GM08714 (cell line): ENCODE data around the gene ITGB2.
A peak's percentile ranks its signal among the peaks of the same experiment; 100 is the strongest.

Experiments
- H3K4me3 ChIP-seq: fragments of 200-500 bp; sonication (Bioruptor generic); 2 replicates; pipeline ENCODE4 v1.5.1; 2014; ENCODE audit warnings: mild to moderate bottlenecking, low read length, inconsistent platforms
- ZNF274 ChIP-seq: IDR thresholded peaks from 2 replicates; pipeline ENCODE4 v1.6.1; 2012; ENCODE audit warnings: mild to moderate bottlenecking, low read depth, low read length

The ITGB2 gene

DNA sequence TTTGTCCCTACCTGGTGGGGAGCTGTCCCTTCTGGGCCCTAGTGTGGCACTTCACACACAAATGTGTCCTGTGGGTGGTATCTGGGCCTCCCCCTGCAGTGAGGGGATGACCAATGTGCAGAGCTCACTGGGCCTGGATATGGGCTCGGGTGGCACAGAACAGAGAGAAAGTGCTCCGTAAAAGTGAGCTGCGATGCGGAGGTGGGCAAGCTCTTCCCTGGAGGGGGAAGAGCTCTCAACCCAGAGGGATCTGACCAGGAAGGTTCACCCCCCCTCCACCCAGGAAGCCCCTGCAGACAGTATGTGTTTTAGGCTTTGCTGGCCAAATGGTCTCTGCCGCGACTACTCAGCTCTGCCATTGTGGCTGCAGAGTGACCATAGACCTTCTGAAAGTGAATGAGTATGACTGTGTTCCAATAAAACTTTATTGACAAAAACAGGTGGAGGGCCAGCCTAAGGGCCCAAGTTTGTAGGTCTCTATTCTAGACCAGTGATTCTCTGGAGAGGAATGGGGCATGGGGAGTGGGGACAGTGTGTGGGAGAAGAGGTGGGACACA is 8.6 kb upstream of the ITGB2 start:
- TF ChIP-seq ZNF274 = no peak
- no peak overlapping the region; the same call in 1 of the 2 replicates for H3K4me3 ChIP-seq

DNA sequence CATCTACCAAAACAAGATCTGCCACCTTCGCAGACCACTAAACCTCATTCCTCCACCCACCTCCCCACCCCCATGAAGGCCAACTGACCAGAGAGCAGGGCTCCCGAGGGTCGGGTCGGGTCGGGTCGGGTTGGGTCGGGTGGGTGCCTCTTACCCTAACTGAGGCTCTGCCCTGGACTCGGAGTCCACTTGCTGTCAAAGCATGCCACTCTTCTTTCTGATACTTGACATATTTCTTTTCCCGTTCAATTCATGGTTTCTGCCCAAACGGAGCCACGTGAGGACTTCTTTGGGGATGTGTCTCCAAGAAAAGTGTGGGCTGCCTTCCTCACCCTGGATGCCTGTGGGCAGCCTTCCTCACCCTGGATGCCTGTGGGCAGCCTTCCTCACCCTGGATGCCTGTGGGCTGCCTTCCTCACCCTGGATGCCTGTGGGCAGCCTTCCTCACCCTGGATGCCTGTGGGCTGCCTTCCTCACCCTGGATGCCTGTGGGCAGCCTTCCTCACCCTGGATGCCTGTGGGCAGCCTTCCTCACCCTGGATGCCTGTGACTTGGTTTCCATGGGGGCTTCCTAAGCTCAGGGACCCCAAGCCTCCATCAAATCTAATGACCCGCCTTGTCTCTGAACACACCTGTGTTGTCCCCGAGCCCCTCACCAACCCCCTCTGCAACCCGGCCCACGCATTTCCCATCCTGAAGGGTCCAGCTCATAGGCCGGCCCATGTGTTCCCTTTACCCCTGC is 8.0 kb upstream of the ITGB2 start:
- H3K4me3 ChIP-seq = peak overlapping the region; percentile 74

DNA sequence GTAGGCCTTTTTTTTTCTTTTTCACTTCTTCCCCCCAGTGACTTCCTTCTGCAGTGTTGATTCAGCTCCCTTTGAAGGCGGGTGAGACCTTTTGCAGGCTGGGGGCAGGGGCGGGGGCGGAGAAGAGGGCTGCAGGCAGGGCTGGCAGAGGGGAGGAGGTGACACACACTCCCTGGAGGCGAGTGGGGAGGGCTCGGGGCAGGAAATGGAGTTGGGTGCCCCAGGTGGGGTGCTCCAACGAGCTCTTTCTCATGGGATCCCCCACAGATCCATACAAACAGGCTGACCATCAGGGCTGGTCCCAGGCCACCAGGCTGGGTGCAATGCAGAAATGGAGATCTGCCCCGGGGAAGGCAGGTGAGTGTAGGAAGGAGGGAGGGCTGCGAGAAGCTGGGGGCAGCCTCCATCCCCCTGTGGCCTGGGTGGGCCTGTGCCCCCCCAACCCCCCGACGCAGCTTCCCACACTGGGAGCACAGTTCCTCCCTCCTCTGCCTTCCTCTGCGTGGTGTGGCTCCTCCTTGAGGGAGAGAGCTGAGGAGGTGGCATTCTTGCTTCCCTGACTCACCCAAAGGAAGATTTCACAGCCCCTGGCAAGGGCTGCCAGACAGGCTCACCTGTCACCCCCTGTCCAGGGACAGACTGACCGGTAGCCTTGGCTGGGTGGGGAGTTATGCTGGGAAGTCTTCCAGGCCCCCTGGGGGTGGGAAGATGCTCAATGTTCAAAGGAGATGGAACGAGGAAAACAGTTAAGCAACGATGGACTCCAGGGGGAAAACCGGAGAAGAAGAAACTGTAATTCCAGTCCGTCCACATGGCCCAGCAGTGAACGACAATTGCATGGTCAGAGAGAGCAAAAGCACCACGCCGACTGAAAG is 7.1 kb upstream of the ITGB2 start:
- peak overlapping the region; percentile 74 for H3K4me3 ChIP-seq

DNA sequence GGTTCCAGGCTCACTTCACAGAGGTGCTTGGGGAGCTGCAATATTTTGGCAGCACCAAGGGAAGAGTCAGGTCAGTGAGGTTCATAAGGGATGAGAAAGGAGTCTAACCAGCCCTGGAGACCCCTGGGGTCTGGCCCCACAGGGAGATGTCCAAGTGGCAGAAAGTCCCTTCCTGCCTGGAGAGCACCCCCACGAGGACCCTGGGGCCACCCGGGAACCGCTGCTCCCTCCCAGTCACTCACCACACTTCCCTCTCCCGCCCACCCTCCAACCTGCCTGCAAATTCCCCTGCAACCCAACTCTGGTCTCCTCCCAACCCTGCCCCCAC is 6.5 kb upstream of the ITGB2 start:
- TF ChIP-seq ZNF274 = no peak
- H3K4me3 ChIP-seq = no peak overlapping the region; the same call in 1 of the 2 replicates

More for the DNA sequence above, 7.1 kb upstream of the ITGB2 start:
- TF ChIP-seq ZNF274 = no peak

DNA sequence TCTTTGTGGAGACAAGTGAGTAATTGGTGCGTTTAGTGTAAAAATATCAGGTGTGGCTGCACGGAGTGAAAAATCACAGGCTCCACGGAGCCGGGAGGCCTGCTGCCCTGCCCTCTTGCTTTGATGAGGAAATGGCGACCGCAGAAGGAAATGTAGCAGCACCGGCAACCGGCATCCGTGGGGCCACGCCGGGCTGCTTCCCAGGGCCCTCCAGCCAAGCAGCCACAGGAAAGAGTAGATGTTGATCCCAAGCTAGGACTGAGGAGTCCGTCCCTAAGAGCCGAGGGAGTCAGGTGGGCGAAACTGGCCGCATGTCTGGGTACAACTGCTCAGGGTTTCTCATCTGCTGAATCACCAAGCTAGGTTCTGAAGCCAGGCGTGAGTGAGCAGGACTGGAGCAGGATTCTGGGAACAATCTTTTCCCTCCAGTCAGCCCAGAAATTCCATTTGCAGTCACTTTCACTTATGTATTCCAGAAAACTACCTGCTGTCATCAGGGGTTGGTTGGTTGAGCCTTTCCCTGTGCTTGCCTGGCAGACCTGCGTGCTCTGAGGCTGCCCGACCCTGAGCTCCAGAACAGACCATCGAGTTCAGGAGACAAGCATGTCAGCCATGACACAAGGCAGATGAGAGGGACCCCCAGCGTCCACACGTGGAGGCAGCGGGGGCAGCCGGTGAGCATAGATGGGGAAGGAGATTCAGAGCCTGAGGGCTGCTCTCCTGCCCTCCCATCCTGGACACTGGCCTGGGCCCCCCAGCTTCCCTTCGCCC is 5.8 kb upstream of the ITGB2 start:
- no peak overlapping the region for H3K4me3 ChIP-seq
- no peak for TF ChIP-seq ZNF274

DNA sequence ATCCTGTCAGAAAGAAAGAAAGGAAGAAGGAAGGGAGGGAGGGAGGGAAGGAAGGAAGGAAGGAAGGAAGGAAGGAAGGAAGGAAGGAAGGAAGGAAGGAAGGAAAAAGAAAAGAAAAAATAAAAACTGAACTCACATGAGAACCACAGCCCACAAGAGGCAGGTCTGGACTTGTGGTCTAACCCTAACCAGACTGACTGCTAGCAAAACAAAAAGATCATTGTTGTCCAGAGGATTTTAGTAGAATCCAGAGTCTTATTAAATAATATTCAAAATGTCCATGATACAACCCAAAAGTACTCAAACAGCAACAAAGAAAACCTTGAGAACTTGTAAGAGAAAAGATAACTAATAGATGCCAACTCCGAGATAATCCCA is 4.7 kb upstream of the ITGB2 start:
- H3K4me3 ChIP-seq = no peak overlapping the region
- TF ChIP-seq ZNF274 = no peak

DNA sequence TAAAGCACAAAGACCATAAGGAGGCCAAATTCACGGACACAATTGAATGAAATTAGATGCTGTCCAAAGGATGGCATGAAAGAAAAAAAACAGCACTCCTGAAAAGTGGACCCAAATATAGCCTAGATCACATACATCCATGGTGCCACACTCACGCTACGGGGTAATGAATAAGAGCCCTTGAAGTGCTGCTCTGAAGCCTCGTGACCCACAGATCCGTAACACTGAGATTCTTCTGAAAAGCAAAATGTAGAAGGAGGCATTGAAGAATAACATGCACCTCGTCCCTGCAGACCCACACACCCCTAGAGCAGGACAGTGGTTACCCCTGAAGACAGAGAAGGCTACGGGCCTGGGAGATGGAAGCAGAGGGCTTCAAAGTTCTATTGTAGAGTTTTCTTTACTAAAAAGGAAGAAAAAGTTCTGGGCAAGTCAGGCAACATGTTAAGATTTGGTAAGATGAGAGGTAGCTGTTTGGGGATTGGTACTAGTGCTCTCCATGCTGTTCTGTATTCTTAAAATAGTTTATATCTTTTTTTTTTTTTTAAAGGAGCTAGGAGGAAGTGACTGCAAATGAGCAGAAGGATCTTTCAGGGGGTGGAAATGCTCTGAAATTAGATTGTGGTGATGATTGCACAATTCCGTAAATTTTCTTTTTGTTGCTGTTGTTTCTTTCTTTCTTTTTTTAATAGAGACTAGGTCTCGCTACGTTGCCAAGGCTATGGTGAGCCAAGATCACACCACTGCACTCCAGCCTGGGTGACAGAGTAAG is 4.1 kb upstream of the ITGB2 start:
- no peak for TF ChIP-seq ZNF274
- H3K4me3 ChIP-seq = no peak overlapping the region

DNA sequence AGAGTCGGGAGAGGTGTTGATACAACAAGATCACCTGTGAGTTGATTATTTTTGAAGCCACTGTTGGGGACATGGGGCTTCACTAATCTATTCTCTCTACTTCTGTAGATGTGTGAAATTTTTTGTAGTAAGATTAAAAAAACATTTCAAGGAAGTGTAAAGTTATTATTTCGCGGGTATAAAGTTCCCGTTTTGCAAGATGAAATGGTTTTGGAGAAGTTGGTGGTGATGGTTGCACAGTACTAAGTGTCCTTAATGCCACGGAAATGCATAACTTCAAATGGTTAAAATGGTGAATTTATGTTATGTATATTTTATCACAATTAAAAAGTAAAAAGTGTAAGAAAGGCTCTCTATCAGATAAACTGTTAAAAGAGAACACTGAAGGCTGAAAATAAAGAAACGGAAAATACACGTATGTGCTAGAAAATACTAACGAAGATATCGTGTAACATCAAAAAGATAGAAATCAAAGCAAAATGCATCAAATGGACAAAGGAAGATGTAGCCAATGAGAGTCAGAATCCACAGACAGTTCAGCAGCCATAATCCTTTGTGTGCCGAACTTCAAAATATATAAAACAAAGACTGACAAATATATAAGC is 2.9 kb upstream of the ITGB2 start:
- TF ChIP-seq ZNF274 = no peak
- no peak overlapping the region for H3K4me3 ChIP-seq

DNA sequence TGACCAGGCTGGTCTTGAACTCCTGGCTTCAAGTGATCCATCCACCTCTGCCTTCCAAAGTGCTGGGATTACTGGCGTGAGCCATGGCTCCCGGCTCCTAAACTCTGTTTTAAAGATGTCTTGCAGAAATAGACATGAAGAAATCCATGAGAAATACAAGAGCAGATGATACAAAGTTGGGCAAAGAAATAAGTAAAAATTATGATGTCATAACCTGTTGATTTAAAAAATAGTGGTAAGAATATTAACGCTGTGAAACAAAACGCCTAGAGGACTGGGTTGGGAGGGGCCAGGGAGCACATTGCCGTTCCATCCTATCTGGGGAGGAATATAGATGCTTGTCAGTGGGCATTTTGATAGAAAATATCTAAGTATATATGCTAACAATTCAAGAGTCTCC is 1.2 kb upstream of the ITGB2 start:
- TF ChIP-seq ZNF274 = no peak
- no peak overlapping the region for H3K4me3 ChIP-seq

DNA sequence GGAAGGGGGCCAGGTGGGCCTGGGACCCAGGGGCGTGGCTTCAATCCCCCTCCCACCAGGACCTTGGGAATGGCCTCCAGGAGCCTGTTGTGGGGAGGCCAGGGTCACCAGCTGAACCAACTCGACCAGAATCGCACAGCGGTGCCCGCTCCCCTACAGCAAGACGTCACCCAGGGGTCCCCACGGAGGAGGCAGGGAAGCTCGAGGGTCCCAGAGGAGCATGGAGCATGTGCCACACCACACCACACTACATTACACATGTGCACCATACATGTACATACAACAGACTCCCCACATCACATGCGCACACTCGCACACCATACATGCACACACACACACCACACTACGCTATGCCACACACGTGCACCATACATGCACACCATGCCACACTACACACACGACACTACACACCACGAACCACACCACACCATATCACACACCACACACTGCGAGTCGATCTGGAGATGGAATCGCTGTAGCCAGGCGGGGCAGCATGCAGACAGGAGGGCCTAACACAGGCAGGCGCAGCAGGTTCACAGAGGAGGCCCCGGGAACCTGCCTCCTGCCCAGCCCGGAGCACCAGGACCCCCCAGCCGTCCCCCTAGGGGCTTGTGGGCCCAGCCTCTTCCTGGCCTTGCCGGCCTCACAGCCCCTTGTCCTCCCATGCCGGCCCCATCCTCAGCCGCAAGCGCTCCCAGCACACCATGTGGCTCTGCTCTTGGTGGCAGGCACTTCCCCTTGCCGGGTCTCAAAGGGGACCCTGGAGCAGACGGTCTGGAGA is 596 bp downstream of the ITGB2 start:
- TF ChIP-seq ZNF274 = no peak

DNA sequence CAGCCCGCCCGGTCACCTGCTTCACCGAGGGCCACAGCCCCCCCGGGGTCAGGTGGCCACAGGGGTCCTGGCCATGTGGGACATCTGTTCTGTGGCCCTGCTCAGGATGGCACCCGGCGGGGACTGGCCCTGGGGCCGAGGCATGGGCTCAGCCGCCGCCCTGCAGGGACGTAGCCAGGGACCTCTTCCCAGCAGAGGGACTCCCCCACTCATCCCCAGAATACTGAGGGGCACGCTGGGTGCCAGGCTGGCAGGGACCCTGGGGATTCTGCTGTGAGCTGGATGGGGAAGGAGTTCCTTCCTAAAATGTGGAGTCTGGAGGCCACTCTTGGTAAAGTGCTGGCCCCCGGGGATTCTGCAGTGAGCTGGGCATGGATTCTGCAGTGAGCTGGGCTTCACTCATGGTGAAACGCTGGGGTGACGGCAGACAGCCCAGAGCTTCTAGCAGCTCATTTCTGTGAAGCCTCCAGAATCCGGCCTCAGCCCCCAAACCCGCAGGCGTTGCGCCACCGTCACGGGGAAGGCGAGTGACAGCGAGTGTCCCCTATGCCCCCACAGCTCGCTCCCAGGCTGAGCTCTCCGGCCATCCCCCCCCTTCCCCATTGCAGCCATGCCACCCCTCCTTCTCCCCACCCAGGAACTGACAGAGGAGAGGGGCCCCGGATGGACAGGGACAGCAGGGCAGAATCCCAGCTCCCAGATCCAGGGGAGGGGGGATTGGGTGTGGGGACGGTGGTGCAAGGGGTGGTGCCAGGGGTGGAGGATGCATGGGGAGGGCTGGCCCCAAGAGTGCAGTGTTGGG is 1.4 kb downstream of the ITGB2 start:
- peak overlapping the region; percentile 77; the same call in 1 of the 2 replicates for H3K4me3 ChIP-seq

More for the DNA sequence above, 596 bp downstream of the ITGB2 start:
- peak overlapping the region; percentile 77 for H3K4me3 ChIP-seq

DNA sequence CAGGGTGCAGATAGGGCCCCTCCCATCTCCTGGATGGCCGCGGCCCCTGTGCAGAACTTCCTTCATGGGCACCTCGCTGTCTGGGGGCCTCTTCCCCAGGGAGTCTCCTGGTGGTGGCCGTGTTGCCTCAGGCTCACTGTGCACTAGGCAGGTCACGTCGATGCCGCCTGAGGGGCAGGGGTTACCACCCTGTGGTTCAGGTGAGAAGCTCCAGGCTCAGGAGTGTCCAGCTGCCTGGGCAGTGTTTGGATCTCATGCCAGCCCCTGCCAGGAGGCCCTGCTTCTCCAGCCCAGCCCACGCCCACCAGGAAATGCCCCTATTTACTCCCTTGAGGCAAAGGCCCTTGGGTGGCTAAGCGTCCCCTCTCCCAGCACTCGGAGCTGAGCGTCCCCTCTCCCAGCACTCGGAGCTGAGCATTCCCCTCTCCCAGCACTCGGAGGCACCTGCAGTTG is 2.1 kb downstream of the ITGB2 start:
- TF ChIP-seq ZNF274 = no peak
- no peak overlapping the region; the same call in 1 of the 2 replicates for H3K4me3 ChIP-seq

More for the DNA sequence above, 1.4 kb downstream of the ITGB2 start:
- TF ChIP-seq ZNF274 = no peak
